Uterus (tissue), 4 donors: ENCODE results near the gene SEC16A. TPM values are rescaled to one million over a fixed set of nuclear protein-coding genes. Genes with fewer than 3 reads are reported as not detected.

Experiments used
- DNase-seq, 2 donors: peaks; one replicate each; pipeline ENCODE4 v3.0.0-alpha.2; 2019 to 2020
- H3K27ac ChIP-seq, 2 donors: fragments of 200-600 bp; sonication (generic); 1 replicate in 1 of 2; 2 replicates in 1 of 2; pipeline ENCODE4 v1.5.1; 2016 to 2018
- H3K27me3 ChIP-seq, 2 donors: fragments of 200-600 bp; sonication (generic); one replicate each; pipeline ENCODE4 v1.5.1; 2018 to 2019; ENCODE audit warnings: control low read depth in 1 of 2
- H3K36me3 ChIP-seq, 2 donors: fragments of 200-600 bp; sonication (generic); one replicate each; pipeline ENCODE4 v1.5.1; 2019; ENCODE audit warnings: control low read depth in 1 of 2
- H3K4me1 ChIP-seq, 2 donors: fragments of 200-600 bp; sonication (generic); one replicate each; pipeline ENCODE4 v1.5.1; 2018 to 2019; ENCODE audit warnings: control low read depth in 1 of 2
- H3K4me3 ChIP-seq, 2 donors: fragments of 200-600 bp; sonication (generic); 1 replicate in 1 of 2; 2 replicates in 1 of 2; pipeline ENCODE4 v1.5.1; 2018 to 2019; ENCODE audit warnings: mild to moderate bottlenecking in 1 of 2
- H3K9me3 ChIP-seq, 2 donors: fragments of 200-600 bp; sonication (generic); one replicate each; pipeline ENCODE4 v1.5.1; 2019; ENCODE audit warnings: control low read depth in 1 of 2
- POLR2A ChIP-seq, 2 donors: fragments of 450-650 bp; IDR thresholded peaks; one replicate each; pipeline ENCODE4 v1.6.1; 2016; ENCODE audit warnings: antibody characterized with exemption in 2 of 2, mild to moderate bottlenecking in 1 of 2, moderate library complexity in 1 of 2
- intact Hi-C: fragments of 100-400 bp; cut with DNase I; formaldehyde crosslinking; loops from one replicate; pipeline ENCODE4 v1.15.1; 2023; ENCODE audit warnings: low total_unique reads
- total RNA-seq, 4 donors: library from RNA; depleted of rRNA in 3 of 4; stranded (reverse); fragments of >200 nt in 3 of 4; gene quantifications; one replicate each; pipeline versions ENCODE4 v1.1.0 to v1.2.4, GENCODE V29; 2014 to 2023
- TF ChIP-seq, protein P1 (sequence below), 4 experiments: fragments of 200-600 bp in 2 of 4; fragments of 450-650 bp in 2 of 4; sonication (generic) in 2 of 4; IDR thresholded peaks; one replicate each; pipeline ENCODE4 v1.5.1; 2016 to 2019; ENCODE audit warnings: antibody characterized with exemption in 4 of 4, mild to moderate bottlenecking in 2 of 4, moderate library complexity in 1 of 4
- donor health status: DM: yes; HTN: yes; CAD: no.

The SEC16A gene
- total RNA-seq, 4 donors from 2014 or later = 18.8 to 73.2 (median 35.1) TPM

DNA sequence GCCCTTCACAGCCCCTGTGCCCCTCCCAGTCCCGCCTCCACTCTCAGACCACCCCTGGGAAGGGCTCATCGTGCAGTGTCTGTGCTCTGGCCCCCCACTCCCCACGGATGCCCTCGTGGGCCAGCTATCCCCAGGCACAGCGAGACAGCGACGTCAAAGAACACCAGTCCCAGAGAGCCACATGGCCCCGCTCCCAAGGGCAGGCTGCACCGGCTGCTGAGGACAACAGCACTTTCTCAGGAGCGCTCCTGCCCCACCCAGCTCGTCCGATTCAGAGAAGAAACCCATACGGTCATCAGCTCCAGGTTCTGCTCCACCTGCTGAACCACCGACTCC lies 78.1 kb downstream of the SEC16A start:
- DNase-seq = no peak
- Histone ChIP-seq H3K27me3 (no peaks in the 10 kb centered on the region), H3K4me1 (peaks cover 0 to 5% of the 10 kb centered on the region in 2 donors), H3K9me3 (no peaks in the 10 kb centered on the region), H3K27ac (no peak overlapping the region), H3K4me3 (no peak overlapping the region), H3K36me3 (no peaks in the 10 kb centered on the region)
- intact Hi-C loops = no loop called here
- TF ChIP-seq POLR2A (IDR thresholded peaks at IDR 0.05) = no peak
- TF ChIP-seq, protein P1, sequence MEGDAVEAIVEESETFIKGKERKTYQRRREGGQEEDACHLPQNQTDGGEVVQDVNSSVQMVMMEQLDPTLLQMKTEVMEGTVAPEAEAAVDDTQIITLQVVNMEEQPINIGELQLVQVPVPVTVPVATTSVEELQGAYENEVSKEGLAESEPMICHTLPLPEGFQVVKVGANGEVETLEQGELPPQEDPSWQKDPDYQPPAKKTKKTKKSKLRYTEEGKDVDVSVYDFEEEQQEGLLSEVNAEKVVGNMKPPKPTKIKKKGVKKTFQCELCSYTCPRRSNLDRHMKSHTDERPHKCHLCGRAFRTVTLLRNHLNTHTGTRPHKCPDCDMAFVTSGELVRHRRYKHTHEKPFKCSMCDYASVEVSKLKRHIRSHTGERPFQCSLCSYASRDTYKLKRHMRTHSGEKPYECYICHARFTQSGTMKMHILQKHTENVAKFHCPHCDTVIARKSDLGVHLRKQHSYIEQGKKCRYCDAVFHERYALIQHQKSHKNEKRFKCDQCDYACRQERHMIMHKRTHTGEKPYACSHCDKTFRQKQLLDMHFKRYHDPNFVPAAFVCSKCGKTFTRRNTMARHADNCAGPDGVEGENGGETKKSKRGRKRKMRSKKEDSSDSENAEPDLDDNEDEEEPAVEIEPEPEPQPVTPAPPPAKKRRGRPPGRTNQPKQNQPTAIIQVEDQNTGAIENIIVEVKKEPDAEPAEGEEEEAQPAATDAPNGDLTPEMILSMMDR (IDR thresholded peaks at IDR 0.05) = no peak

DNA sequence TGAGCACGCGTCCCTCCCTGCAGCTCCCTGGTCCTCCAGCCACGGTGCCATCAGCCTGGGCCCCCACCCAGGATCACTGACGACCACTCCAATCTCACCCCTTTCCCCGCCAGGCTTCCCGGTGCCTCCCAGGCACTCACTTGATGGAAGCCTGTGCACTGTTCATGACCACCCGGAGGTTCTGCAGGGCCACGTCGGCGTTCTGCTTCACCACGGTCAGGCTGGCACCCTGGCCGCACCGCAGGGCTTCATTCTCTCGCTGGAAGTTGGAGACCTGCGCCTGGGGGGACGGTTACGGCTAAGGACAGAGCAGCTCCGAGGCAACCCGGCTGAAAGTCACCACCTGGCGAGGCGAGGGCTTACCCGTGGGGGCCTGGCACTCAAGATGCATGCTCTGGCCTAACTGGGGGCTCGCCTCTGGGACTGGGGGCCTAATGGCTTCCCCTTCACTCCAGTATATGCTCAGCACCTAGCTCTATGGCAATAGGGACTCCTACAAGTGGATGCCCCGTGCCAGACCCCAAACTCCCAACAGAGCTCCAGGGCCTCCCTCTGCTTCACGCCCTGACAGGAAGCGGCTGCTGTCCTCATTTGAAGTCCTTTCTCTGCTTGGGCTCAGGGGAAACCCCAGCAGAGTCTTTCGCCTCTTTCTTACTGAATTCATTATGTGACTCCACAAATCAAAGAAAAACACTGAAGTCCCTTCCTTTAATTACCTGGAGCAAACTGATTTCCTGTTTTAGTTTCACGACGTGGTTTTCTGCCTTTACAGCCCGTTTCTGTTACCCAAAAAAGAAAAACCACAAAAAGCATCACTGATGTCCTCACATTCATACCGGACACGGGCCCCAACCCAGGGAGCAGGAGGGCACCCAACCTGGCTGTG lies 78.7 kb downstream of the SEC16A start:
- Histone ChIP-seq H3K27ac (no peak overlapping the region), H3K9me3 (no peaks in the 10 kb centered on the region), H3K36me3 (no peaks in the 10 kb centered on the region), H3K4me1 (peaks cover 3 to 4% of the 10 kb centered on the region in 2 donors), H3K27me3 (no peaks in the 10 kb centered on the region), H3K4me3 (no peak overlapping the region)
- TF ChIP-seq, protein P1 (IDR thresholded peaks at IDR 0.05) = no peak
- no peak for TF ChIP-seq POLR2A (IDR thresholded peaks at IDR 0.05)
- no peak for DNase-seq
- intact Hi-C loops = no loop called here

DNA sequence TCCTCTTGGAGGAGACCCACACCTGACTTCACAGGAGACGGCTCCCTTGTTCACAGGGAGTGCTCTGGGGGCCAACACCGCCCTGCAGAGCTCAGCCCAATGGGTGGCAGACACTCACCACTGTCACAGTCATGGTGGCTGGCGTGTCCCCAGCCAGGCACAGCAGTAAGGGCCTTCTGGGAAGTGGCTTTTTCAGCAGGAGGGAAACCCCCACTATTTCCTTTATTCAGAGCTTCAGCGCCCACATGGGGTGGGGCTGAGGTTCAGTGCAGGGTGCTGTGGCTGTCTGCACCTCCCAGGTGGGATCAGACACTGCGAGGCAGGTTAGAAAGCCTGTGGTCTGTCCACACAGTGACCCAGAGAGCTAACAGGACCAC lies 79.3 kb downstream of the SEC16A start:
- H3K4me3 ChIP-seq = no peak overlapping the region
- no peak for DNase-seq
- H3K9me3 ChIP-seq = no peaks in the 10 kb centered on the region
- no peaks in the 10 kb centered on the region for H3K27me3 ChIP-seq
- no peak for TF ChIP-seq POLR2A (IDR thresholded peaks at IDR 0.05)
- TF ChIP-seq, protein P1 (IDR thresholded peaks at IDR 0.05) = no peak
- H3K27ac ChIP-seq = no peak overlapping the region
- H3K4me1 ChIP-seq = peaks cover 4 to 7% of the 10 kb centered on the region in 2 donors
- no peaks in the 10 kb centered on the region for H3K36me3 ChIP-seq
- intact Hi-C loops = no loop called here

DNA sequence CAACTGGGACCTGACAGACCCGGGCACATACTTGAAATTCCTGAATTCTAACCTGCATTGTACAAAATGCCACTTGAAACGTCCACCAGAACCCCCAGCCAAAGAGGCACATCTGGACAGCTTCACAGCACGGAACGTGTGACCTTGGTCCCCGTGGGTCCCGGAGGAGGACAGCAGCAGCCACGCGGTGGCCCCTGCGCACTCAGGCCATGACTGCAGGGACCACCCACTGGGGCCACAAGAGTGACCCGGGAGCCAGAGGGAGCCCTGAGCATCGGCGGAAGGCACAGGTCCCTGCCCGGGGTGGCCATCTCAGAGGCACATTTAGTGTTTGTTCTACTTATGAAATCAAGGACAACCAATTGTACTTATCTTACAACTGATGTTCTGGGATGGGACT lies 80.8 kb downstream of the SEC16A start:
- Histone ChIP-seq H3K9me3 (no peaks in the 10 kb centered on the region), H3K36me3 (no peaks in the 10 kb centered on the region), H3K4me1 (peaks cover 4 to 7% of the 10 kb centered on the region in 2 donors), H3K27ac (no peak overlapping the region), H3K27me3 (no peaks in the 10 kb centered on the region), H3K4me3 (no peak overlapping the region)
- intact Hi-C loops = no loop called here
- TF ChIP-seq, protein P1 (IDR thresholded peaks at IDR 0.05) = no peak
- TF ChIP-seq POLR2A (IDR thresholded peaks at IDR 0.05) = no peak
- DNase-seq = no peak

DNA sequence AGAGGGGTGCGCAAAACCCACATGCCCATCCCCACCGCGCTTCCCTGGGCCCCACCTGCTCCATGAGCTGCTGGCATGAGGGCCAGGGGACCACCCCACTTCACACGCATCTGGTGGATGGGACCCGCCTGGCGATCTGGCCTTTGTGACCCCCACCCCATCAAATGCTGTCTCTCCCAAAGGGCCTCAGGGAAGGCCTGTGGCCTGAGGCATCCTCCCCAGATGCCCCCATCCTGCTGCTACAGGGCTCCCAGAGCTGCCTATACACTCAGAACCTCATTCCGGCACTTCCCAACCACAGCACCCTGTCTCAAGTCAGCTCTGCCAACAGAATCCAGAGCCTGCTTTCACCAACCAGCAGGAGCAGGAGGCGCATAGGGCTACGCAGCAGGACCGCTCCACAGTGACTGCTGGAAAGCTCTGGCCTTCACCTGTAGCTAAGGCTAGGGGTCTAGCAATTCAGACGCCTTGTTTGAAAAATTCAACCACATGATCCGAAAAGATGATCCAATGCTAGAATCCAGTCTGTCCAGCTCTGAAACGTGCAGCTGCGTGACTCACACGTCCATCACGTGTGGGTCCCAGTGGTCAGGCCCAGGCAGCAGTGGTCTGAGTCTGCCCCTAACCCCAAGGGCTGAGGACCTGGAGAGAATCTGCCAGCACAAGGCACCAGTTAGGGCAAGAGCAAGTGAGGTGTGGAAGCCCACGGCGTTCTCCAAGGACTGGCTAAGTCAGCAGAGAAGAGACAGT lies 81.5 kb downstream of the SEC16A start:
- Histone ChIP-seq H3K4me3 (no peak overlapping the region), H3K4me1 (peaks cover 4 to 7% of the 10 kb centered on the region in 2 donors), H3K36me3 (no peaks in the 10 kb centered on the region), H3K27me3 (no peaks in the 10 kb centered on the region), H3K9me3 (no peaks in the 10 kb centered on the region), H3K27ac (no peak overlapping the region)
- TF ChIP-seq, protein P1 (IDR thresholded peaks at IDR 0.05) = no peak
- TF ChIP-seq POLR2A (IDR thresholded peaks at IDR 0.05) = no peak
- DNase-seq = no peak
- intact Hi-C loops = no loop called here
